ENCODE results near the gene CRB3.

DNA sequence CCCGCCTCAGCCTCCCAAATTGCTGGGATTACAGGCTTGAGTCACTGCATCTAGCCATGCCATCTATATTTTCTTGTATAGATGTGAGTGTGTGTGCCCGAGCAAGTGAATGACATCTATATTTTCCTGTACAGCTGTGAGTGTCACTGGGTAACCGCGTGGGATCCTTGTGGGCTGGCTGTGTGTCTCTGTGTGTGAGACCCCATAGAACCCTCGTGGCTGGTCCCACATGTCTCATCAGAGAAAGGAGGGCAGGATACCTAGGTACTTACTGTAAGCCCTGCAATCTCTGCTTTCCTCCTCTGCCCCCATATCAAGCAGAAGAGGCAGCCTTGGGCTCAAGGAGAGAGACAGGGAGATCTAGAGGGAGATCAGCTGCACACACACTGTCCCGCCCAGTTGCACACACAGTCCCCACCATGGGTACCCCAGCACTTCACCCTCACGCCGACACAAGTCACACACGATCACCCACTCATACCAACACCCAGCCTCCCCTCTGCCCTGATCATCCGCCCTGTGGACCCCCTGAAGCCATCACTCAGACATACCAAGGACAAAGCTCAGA, 16.9 kb downstream of the CRB3 start:
- TF ChIP-seq CTCF (IDR thresholded peaks at IDR 0.05; ENCODE audit: low read depth, low read length, missing input control) (no peak), RAD21 (IDR thresholded peaks at IDR 0.05) (no peak), HNF4A (conservative IDR thresholded peaks at IDR 0.05) (no peak)

Measured in liver (tissue), 3 donors.